HG03354 (cell line): ENCODE data around the gene RETSAT.

ENCODE experiments used
- ATAC-seq: cut with Tn5 transposase; IDR thresholded peaks from one replicate; pipeline ENCODE4 v1.9.1; 2021; ENCODE audit warnings: mild to moderate bottlenecking; ENCODE audit not compliant: unreplicated experiment, poor library complexity, severe bottlenecking

Gene RETSAT

GRCh38 chr2:85312404-85312803 lies 41.9 kb downstream of the RETSAT start:
- ATAC-seq, result no peak

GRCh38 chr2:85310330-85310729 lies 44.0 kb downstream of the RETSAT start:
- peak; percentile 43 for ATAC-seq

- peak; percentile 23 for ATAC-seq
These were observed 44.5 kb downstream of the RETSAT start for GRCh38 chr2:85309699-85310321.

- peak; percentile 49 for ATAC-seq
These were observed 45.3 kb downstream of the RETSAT start for GRCh38 chr2:85308896-85309555.

DNA sequence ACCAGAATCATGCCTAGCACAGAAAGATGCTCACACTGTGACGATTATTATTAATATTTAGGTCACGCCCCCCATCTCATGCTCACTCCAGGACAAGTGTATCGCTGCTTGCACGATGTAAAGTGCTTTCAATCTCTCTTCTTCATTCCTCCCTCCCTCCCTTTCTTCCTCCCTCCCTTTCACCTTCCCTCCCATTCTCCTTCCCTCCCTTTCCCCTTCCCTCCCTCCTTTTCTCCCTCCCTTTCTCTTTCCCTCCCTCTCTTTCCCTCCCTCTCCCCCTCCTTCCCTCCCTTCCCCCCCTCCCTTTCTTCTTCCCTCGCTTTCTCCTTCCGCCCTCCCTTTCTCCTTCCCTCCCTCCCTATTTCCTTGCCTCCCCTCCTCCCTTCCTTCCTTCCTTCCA lies 46.1 kb downstream of the RETSAT start:
- no peak for ATAC-seq

- no peak for ATAC-seq
These were observed 46.8 kb downstream of the RETSAT start for GRCh38 chr2:85307527-85307897.

DNA sequence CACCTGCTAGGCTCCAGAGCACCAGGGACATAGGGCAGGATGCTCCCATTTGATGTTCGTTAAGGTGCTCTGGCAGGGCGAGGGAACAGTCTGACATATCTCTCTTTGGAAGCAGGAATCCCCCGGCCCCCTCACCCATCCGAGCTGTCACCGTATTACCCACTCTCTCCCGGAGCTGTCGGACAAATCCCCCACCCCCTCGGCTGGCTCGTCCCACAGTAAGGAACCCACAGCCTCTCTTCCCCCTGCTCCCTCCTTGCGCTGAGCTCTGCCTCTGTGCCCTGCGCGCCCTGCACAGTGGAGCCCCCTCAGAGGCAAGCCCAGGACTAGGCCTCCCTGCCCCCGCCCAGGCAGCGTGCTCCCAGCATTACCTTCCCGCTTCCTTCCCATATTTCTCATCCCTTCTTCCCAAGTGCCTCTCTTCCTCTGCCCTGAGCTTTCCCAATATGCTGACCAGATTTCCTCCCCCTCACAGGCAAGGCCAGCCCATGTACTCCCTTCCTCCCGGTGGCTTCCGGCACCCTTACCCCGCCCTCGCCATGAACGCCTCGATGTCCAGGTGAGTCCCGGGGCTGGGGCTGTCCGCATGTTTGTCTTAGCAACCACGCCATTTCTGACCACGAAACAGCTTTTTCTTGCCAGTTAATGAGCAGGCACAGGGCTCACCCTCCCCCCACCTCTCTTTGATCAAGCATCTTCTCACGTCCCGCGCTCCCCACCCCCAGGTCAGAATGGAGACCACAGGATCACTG lies 50.4 kb downstream of the RETSAT start:
- no peak for ATAC-seq

- ATAC-seq, result no peak
These were observed 52.2 kb downstream of the RETSAT start for GRCh38 chr2:85302121-85302520.
